GM19324 (cell line): ENCODE measurements around the gene PLEKHH2.

ENCODE experiments used
- ATAC-seq: cut with Tn5 transposase; IDR thresholded peaks from one replicate; pipeline ENCODE4 v1.9.1; 2021; ENCODE audit warnings: mild to moderate bottlenecking, moderate library complexity; ENCODE audit not compliant: unreplicated experiment, low FRiP score

Gene PLEKHH2

DNA sequence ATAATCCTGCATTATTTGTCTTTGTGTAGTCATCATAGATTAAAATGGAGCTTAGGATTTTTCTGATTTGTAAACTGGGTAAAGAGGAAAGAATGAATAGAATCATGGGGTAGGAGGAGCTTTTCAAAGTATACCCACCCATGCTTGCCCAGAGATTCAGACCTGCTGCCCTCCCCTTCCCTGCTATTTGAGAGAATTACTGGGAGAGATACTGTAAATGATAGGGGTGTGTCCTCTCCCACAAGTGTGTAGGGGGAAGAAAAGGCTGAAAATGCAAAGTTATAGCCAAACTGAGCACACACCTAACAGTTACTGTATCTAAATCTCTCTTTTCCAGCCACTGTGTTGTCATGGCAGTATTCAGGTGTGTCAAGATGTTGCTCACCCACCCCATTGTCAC, 115.2 kb downstream of the PLEKHH2 start:
- ATAC-seq, result no peak

DNA sequence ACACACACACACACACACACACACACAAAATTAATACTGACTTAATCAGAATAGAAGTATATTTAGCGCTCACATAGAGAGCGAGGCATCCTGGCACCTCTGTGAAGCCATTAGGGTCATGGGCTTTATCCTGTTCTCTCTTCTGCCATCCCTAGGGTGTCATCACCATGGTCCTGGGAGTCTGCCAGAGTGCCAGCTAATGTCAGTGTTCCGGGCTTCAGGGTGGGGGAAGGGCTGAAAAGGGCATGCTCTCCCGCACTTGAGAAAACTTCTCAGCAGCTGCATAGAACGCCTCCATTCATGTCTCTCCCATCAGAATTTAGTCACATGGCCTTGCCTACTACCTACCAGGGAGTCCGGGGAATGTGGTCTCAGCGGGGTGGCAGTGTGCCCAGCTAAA, 117.1 kb downstream of the PLEKHH2 start:
- ATAC-seq, result no peak

DNA sequence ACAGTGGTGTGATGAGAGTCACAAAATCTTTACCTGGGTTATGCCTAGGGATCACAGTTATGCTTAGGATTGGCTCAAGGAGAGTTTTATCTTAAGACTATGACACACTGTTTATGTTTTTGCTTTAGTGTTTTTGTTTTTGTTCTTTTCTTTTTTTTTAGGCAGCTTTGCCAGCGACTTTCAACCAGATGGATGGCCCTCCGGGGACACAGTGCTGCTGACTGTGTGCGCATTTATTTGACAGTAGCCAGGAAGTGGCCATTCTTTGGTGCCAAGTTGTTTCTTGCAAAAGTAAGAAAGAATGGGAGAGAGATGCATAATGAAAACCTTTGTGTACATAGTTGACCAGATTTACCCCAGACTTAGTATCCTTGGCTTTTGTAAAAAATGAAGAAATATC, 121.7 kb downstream of the PLEKHH2 start:
- no peak for ATAC-seq

DNA sequence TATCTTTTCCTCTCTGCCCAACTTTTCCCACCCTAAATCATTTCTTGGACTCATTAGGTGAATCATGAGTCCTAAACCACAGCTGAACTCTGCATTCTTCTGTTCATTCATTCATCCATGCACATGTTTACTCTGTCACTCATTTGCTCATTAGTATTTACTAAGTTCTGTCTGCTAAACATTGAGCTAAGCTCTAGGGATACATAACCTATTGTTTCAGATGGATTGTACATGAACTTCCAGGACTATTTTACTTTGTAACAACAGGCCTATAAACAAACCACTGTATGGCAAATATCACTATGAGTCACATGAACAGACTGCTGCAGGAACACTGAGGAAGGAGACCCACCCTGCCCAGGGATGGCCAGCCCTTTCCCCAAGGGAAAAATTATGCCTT, 122.1 kb downstream of the PLEKHH2 start:
- no peak for ATAC-seq

DNA sequence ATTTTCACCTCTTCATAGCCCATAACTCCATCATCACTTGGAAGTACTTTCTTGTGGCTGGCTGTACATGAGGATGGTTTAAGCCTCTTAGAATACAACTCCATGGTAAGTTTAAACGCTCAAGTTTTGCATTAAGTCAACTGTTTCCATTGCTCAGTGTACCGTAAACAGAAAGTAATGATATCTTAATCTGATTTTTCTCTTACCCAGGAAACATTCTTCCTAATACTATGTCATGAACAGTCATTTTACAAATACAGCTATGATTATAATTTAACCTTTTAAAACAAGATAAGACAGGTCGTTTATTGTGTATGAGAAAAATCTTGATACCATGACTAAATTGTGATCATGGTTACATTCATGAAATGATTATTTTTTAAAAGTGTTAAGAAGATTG, 125.2 kb downstream of the PLEKHH2 start:
- ATAC-seq, result no peak

DNA sequence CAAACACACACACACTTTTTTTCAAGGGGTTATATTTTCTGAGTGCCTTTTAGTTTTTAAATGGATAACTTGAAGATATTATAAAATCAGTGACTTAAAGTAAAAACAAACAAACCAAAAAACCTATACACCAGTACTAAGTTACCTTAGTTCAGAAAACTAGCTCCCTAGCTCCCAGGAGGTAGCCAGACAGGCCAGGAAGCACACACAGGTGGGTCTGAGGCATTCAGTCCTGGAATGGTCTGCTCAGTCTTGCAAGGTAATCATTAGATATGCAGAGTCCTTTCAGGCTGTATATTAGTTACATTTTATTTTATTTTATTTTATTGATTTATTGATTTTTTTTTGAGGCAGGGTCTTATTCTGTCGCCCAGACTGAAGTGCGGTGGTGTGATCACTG, 126.0 kb downstream of the PLEKHH2 start:
- no peak for ATAC-seq

DNA sequence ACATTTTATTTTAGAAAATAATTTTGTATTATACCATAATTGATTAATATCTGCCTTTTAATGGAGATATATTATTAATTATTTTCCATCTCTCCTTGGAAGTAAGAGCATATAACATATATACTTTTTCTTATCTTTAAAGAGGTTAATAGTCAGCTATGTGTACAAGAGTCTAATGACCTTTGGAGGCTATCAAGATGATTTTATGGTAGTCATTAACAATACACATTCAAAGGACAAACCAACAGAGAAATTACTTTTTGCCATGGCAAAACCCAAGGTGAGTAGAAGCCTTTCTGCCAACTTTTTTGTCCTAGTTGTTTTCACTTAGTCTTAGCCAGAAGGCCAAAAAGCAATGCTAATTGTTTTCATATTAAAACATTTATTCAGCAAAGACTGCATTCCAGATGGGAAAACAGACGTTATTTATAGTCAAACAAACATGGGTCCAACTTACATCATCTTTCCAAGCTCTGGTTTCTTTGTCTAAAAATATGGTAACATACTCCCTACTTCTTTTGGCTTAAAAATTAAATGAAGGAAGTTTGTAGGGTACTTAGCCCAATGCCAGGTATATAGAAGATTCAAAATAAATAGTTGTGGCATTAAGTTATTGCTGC, 127.1 kb downstream of the PLEKHH2 start:
- no peak for ATAC-seq

DNA sequence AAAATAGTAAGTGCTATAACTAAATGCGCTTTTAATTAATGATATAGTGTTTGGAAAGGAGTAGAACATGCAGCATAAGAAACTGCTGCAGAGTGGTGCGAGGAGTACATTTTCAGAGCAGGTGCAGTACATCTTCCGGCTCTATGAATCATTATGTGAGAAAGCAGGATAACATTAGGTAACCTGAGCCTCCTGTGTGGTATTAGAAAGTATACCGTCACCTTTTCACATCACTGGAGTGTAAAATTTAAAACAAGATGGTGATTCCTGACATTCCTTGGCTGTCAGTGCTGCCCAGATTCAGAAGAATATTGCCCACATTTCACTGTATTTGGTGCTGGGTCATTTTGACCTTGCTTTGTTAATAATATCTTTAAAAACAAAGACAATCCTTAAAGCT, 128.9 kb downstream of the PLEKHH2 start:
- no peak for ATAC-seq

DNA sequence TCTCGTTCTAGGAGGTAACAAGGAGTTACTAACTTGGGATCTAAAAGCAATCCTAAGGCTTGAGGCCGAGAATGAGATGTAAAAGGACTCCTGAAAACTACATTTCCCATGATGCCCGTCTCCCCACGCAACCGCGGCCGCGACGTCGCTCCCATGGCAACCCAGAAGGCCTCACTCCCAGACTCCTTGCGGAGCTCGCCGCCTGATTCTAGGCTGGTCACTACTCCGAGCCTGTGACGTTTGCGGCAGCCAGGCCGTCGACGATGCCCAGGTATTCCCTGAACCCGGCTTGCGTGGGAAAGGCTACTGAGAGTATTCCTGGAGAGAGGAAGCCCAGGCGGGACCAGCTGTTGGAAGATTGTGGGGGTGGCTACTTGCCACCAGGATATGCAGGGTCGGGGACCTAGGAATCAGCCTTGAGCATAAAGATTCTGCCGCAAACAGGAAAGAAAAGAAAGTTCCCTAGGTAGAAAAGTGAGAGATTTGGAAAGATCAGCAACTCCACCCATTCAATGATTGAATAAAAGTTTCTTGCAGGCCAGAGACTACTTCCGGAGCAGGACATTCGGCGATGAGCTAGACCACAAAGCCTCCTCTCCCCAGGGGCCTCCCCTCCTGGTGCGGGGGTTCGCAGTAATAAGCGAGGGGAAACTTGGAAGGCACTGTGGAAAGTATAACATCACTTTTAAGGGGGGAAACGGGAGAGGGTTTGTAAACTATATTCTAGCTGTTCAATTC, 137.0 kb downstream of the PLEKHH2 start, which contains the start of gene DYNC2LI1:
DYNC2LI1 (plus strand) TSS at position 164 of the 738 bp plus-strand sequence; CDS start at position 264, 100 bp downstream.
- ATAC-seq, result peak; percentile 97

DNA sequence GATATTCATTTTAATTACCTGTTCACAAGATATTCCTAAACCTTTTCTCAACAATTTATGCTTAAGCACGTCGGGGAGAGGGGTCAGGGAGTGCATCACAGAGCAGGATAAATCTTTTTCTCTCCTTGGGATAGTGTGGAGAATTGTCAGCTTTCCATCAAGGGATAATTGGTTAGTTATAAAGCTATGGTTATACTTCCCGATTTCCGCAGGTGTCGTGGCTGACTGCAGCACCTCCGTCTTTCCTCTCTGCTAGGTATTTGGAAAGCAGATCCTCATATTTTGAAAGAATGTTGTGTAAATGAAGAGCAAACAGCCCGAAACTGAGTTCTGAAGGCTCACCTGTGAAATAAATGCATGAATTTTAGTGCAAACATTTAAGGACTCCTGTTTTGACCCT, 137.6 kb downstream of the PLEKHH2 start:
- ATAC-seq, result no peak

DNA sequence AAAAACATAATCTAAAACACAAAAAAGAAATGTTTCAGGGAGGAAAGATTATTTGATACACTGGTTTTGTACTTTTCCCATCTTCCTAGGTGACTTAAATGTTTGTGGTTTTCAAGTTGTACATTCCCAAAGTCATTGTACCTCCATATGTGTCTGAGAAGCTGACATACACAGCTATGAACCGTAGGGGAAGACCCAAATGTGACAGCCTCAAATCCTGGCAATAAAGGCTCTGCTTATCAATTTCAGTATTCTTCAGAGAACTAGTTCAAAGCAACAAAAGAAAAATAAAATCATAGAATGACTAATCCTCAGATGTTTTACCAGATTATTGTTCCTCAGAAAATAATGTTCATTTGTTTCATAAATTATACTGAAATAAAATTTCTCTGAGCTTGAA, 139.3 kb downstream of the PLEKHH2 start:
- no peak for ATAC-seq

DNA sequence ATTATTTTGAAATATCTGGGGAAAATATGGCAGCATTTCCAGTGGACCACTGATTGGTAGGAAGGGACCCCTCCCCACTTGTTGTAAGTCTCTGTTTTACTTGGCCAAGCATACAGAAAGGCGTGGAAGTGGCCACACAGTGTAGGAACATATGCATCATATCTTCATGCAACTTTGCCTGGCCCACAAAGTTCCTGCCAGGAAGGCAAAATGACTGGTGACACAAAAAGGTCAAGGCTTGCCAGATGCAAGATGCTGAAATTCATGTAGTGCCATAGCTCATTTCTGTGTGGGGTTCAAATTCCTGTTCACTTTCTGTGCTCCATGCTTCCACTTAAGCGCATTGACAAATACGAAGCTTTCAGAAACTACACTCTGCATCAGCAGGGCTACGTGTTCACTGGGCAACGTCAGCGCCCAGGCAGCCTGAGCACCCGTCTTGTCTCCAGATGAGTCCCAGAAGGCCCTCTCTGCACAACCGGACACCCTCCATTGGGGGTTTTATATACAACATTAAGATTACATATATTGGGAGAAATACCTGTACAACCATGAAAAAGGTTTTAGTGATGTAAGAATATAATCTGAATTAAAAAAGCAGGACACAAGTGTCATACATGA, 140.4 kb downstream of the PLEKHH2 start:
- no peak for ATAC-seq

DNA sequence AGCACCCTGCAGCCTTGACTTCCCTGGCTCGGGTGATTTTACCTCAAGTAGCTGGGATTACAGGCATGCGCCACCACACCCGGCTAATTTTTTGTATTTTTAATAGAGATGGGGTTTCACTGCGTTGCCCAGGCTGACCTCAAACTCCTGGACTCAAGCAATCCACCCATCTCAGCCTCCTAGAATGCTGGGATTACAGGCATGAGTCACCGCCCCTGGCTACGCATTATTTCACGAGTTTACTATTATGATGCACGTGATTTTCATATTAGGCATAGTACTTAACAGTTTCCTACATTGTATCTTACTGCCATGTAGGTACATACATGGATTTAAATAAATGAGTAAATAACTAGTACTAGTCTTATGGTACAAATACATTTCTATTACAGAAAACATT, 141.2 kb downstream of the PLEKHH2 start:
- no peak for ATAC-seq

DNA sequence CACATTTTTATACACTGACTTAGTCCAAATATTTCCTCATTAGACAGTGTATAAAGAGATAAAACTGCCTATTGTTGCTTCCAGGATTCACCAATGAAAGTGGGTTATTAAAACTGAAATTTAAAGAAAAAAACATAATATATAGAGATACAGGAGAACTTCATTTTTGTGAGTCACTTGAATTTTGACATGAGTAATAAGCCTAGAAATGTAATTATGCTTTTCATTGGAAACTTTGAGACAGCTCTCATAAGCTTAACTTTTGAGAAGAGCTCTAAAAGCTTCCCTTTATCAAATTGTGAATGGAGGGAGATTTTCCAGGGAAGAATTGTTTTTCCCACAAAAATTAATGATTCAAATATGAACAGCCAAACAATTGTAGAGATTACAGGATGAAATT, 150.8 kb downstream of the PLEKHH2 start:
- no peak for ATAC-seq

DNA sequence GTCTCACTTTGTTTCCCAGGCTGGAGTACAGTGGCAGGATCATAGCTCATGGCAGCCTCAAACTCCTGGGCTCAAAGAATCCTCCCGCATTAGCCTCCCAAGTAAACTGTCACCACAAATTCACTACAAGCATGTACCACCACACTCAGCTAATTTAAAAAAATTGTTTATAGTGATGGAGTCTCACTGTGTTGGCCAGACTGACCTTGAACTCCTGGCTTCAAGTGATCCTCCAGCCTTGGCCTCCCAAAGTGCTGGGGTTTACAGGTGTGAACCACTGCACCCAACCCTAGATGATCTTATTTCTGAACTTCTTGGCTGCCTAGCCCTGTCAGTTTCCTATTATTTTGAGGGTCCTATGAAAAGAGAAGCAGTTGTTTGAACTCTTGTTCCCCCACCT, 151.6 kb downstream of the PLEKHH2 start:
- ATAC-seq, result no peak

DNA sequence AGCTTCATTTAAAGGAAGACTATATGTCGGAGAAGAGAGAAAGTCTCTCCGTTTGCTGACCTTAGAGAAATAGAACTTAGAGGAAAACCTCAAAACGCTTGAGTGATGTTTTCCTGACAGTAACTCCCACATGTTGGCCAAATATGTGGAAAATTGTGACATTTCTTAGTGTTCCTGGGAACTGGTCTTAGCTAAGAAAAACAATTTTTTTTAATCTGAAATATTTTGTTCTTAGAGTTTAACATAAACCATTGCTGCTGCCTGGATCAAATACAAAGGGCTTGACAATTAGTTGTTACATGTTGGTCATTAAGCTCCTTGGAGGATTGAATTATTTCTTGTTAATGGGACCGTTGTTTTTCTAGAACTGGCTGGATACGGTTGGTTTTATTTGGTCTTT, 153.1 kb downstream of the PLEKHH2 start:
- ATAC-seq, result no peak

DNA sequence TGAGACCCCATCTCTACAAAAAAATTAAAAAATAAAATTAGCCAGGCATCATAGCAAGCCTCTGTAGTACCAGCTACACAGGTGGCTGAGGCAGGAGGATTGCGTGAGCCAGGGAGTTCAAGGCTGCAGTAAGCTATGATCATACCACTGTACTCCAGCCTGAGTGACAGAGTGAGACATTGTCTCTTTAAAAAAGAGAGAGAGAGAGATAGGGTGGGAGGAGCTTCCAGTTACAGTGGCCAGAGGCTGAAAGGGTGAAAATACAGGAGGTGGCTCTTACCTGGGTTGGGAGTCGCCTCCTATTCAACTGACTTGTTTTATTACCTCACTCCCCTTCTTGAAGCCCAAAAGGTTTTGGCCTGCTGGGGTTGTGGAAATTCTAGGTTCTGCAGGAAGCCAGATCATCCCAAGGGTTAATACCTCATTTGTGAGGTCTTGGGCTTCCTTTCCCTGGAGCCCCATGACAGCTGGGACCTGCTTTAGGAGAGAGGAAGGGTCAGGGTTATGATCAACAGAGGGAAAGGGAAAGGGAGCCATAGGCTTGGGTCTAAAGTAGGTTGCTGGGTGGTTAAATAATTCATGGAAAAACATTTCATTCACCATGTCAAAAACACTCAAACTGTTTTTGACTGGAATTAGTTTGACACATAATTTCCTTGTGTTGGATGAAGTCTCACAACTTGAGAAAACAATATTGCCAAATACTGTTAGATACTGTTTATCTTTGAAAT, 154.1 kb downstream of the PLEKHH2 start:
- ATAC-seq, result no peak

DNA sequence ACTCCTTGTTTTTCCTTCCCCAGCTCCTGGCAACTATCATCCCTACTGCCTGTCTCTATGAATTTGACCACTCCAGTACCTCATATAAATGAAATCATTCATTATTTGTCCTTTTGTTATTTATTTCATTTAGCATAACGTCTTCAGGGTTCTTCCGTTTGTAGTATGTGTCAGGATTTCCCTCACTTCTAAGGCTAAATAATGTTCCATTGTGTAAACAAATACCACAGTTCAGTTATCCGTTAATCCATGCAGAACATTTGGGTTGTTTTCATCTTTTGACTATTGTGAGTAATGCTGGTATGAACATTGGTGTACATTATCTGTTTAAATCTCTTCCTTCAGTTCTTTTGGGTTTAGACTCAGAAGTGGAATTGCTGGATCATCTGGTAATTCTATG, 155.6 kb downstream of the PLEKHH2 start:
- ATAC-seq, result no peak

DNA sequence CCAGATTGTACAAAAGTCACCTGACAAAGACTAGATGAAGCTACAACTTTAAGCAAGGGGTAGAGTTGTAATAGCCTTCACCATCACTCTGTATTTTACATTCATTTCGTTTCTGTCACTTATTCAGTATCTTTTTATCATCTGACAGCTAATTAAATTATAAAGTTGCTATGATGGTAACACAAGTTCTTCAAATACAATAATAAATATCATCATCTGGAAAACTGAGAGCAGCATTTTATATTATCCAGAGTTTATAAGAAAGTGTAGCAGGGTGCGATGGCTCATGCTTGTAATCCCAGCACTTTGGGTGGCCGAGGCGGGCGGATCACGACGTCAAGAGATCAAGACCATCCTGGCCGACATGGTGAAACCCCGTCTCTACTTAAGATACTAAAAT, 157.9 kb downstream of the PLEKHH2 start:
- ATAC-seq, result no peak

DNA sequence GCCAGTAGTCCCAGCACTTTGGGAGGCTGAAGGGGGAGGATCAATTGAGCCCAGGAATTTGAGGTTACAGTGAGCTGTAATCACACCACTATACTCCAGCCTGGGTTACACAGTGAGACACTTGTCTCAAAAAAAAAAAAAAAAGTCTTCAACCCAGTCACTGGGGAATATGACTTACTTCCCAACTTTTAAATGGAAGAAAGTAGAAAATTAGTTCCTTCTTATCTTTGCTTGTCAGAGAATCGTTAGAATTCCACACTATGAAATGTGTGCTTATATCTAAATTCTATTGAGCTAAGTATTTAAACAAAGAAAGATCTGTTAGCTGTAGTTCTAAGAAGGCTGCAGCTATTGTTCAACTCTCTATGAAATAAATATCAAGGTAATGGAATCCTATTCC, 159.1 kb downstream of the PLEKHH2 start:
- ATAC-seq, result no peak

DNA sequence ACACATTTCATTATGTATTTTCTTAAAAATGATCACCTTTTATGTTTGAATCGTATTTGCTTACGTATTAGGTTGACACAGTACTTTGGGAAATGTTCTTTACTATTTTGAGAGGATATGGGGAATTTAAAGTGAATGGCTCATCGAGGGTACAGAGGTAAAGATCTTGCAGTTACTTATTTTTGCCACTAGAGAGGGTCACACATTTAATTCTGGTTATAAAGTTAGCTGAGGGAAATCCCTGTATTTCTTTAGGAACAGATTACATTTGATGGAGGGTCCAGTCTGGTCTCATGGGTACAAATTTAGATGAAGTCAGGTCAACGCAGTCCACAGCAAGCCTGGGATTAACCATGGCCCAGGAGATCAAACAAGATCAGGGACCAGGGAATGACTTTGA, 161.2 kb downstream of the PLEKHH2 start:
- no peak for ATAC-seq
